Testis (tissue), 2 donors: ENCODE results near the gene ZNF726.

ENCODE experiments used
- POLR2A ChIP-seq: fragments of 450-650 bp; IDR thresholded peaks from one replicate; pipeline ENCODE4 v1.6.1; 2017; ENCODE audit warnings: antibody characterized with exemption, mild to moderate bottlenecking, moderate library complexity
- TF ChIP-seq, protein P1 (sequence below), 3 experiments: fragments of 450-650 bp in 2 of 3; fragments of 200-600 bp in 1 of 3; sonication (generic) in 1 of 3; IDR thresholded peaks; one replicate each; pipeline ENCODE4 v1.5.1; 2016 to 2019; ENCODE audit warnings: antibody characterized with exemption in 3 of 3, mild to moderate bottlenecking in 2 of 3, moderate library complexity in 1 of 3

DNA sequence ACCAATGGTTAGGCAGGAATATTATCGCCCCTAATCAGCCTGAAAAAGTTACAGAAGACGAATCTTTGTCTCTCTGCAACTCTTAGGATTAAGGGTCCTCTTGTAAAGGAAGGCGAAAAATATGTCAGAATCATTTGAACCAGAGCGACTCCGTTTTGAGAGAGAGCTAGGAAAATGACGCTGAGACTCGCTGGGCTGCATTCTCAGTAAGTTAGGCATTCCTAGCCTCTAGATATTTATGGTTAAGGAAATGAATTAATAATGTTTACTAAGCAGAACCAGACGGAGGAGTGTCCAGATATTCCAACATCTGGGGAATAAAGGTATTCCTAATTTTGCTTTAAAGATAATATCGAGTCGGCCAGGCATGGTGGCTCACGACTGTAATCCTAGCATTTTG is 755 bp upstream of the ZNF726 start:
- TF ChIP-seq, protein P1, sequence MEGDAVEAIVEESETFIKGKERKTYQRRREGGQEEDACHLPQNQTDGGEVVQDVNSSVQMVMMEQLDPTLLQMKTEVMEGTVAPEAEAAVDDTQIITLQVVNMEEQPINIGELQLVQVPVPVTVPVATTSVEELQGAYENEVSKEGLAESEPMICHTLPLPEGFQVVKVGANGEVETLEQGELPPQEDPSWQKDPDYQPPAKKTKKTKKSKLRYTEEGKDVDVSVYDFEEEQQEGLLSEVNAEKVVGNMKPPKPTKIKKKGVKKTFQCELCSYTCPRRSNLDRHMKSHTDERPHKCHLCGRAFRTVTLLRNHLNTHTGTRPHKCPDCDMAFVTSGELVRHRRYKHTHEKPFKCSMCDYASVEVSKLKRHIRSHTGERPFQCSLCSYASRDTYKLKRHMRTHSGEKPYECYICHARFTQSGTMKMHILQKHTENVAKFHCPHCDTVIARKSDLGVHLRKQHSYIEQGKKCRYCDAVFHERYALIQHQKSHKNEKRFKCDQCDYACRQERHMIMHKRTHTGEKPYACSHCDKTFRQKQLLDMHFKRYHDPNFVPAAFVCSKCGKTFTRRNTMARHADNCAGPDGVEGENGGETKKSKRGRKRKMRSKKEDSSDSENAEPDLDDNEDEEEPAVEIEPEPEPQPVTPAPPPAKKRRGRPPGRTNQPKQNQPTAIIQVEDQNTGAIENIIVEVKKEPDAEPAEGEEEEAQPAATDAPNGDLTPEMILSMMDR (IDR thresholded peaks at IDR 0.05), result no peak
- no peak for TF ChIP-seq POLR2A
